ENCODE data around the gene NSG2. TPM values are rescaled to one million over a fixed set of nuclear protein-coding genes. Genes with fewer than 3 reads are reported as not detected.

Gene NSG2
- total RNA-seq, 4 donors from 2014 or later: not detected

- no peak for ATAC-seq
- Histone ChIP-seq H3K27me3 (peaks cover 0 to 4% (median 0%) of the 10 kb centered on the region in 3 donors), H3K27ac (no peak overlapping the region), H3K4me1 (peaks cover 0 to 4% of the 10 kb centered on the region in 2 donors), H3K4me3 (no peak overlapping the region), H3K9me3 (no peaks in the 10 kb centered on the region), H3K36me3 (no peaks in the 10 kb centered on the region)
- in situ Hi-C loops (cut with MboI; ENCODE audit: low sequenced_read_pairs in 4 of 4): no loop called here
- no peak for TF ChIP-seq POLR2A (IDR thresholded peaks at IDR 0.05)
- no peak for TF ChIP-seq CTCF (IDR thresholded peaks at IDR 0.05 in 4 of 5, conservative IDR thresholded peaks at IDR 0.05 in 1 of 5)
- DNase-seq: no peak
- intact Hi-C loops (cut with DNase I; ENCODE audit: low total_unique reads): no loop called here
Measured at GRCh38 chr5:174059247-174059646, 13.7 kb downstream of the NSG2 start.

- H3K4me3 ChIP-seq: no peak overlapping the region
- H3K4me1 ChIP-seq: no peaks in the 10 kb centered on the region
- peaks cover 0 to 4% (median 2%) of the 10 kb centered on the region in 3 donors for H3K27me3 ChIP-seq
- H3K36me3 ChIP-seq: no peaks in the 10 kb centered on the region
- in situ Hi-C loops (cut with MboI; ENCODE audit: low sequenced_read_pairs in 4 of 4): no loop called here
- H3K27ac ChIP-seq: no peak overlapping the region
- DNase-seq (no peak), ATAC-seq (no peak)
- TF ChIP-seq POLR2A (IDR thresholded peaks at IDR 0.05) (no peak), CTCF (IDR thresholded peaks at IDR 0.05 in 4 of 5, conservative IDR thresholded peaks at IDR 0.05 in 1 of 5) (no peak)
- no peaks in the 10 kb centered on the region for H3K9me3 ChIP-seq
- intact Hi-C loops (cut with DNase I; ENCODE audit: low total_unique reads): no loop called here
Measured at GRCh38 chr5:174063082-174063756, 17.7 kb downstream of the NSG2 start.

- no peak for DNase-seq
- intact Hi-C loops (cut with DNase I; ENCODE audit: low total_unique reads) (no loop called here), in situ Hi-C loops (cut with MboI; ENCODE audit: low sequenced_read_pairs in 4 of 4) (no loop called here)
- H3K9me3 ChIP-seq: no peaks in the 10 kb centered on the region
- no peaks in the 10 kb centered on the region for H3K36me3 ChIP-seq
- no peak overlapping the region for H3K4me3 ChIP-seq
- H3K27me3 ChIP-seq: peaks cover 0 to 4% (median 2%) of the 10 kb centered on the region in 3 donors
- no peaks in the 10 kb centered on the region for H3K4me1 ChIP-seq
- ATAC-seq: no peak
- no peak overlapping the region for H3K27ac ChIP-seq
- no peak for TF ChIP-seq CTCF (IDR thresholded peaks at IDR 0.05 in 4 of 5, conservative IDR thresholded peaks at IDR 0.05 in 1 of 5)
- no peak for TF ChIP-seq POLR2A (IDR thresholded peaks at IDR 0.05)
Measured at GRCh38 chr5:174064171-174064570, 18.7 kb downstream of the NSG2 start.

- peaks cover 0 to 2% (median 0%) of the 10 kb centered on the region in 3 donors for H3K27me3 ChIP-seq
- DNase-seq: no peak
- H3K4me1 ChIP-seq: no peaks in the 10 kb centered on the region
- ATAC-seq: no peak
- no peak for TF ChIP-seq POLR2A (IDR thresholded peaks at IDR 0.05)
- TF ChIP-seq CTCF (IDR thresholded peaks at IDR 0.05 in 4 of 5, conservative IDR thresholded peaks at IDR 0.05 in 1 of 5): no peak
- no peak overlapping the region for H3K27ac ChIP-seq
- H3K4me3 ChIP-seq: no peak overlapping the region
- intact Hi-C loops (cut with DNase I; ENCODE audit: low total_unique reads) (no loop called here), in situ Hi-C loops (cut with MboI; ENCODE audit: low sequenced_read_pairs in 4 of 4) (no loop called here)
- no peaks in the 10 kb centered on the region for H3K9me3 ChIP-seq
- no peaks in the 10 kb centered on the region for H3K36me3 ChIP-seq
Measured at GRCh38 chr5:174065528-174066197, 20.2 kb downstream of the NSG2 start.
